BJ (cell line): ENCODE results near the gene VAT1L. TPM values are rescaled to one million over a fixed set of nuclear protein-coding genes. Genes with fewer than 3 reads are reported as not detected.
A peak's percentile ranks its signal among the peaks of the same experiment; 100 is the strongest.

Source experiments
- CTCF ChIA-PET: fragments of 350-600 bp; formaldehyde crosslinking; extraction: SDS; loops from one replicate; lab custom pipeline; 2021; ENCODE audit warnings: antibody characterized with exemption, inconsistent platforms; lab: Yijun Ruan, JAX
- POLR2A ChIA-PET: fragments of 300-600 bp; sonication (Branson Sonifier 250); formaldehyde crosslinking; extraction: SDS; loops from one replicate; lab custom pipeline; 2021; ENCODE audit warnings: antibody characterized with exemption; lab: Charles Lee
- DNase-seq: peaks from one replicate; pipeline ENCODE4 v3.0.0-alpha.2; 2011; ENCODE audit warnings: low read depth
- H3K27me3 ChIP-seq: 2 replicates; pipeline ENCODE4 v1.6.0; 2011; ENCODE audit warnings: low read length; ENCODE audit not compliant: control insufficient read depth, insufficient read depth
- H3K36me3 ChIP-seq: 2 replicates; pipeline ENCODE4 v1.5.1; 2011; ENCODE audit warnings: low read length; ENCODE audit not compliant: control insufficient read depth, insufficient read depth
- H3K4me3 ChIP-seq: 2 replicates; pipeline ENCODE4 v1.5.1; 2011; ENCODE audit warnings: low read depth, mild to moderate bottlenecking, control low read depth, low read length
- polyA plus RNA-seq: library from polyadenylated mRNA; depleted of rRNA; stranded (reverse); fragments of >200 nt; gene quantifications from 2 replicates; pipeline ENCODE4 v1.2.3, GENCODE V29; 2011
- TF ChIP-seq, protein P1 (sequence below): IDR thresholded peaks from 2 replicates; pipeline ENCODE4 v1.5.1; 2011; ENCODE audit warnings: low read depth, mild to moderate bottlenecking, control low read depth, inconsistent platforms, low read length, moderate library complexity; ENCODE audit not compliant: insufficient read depth

Gene VAT1L
- polyA plus RNA-seq, 1 experiment, result 4.7 TPM

- Histone ChIP-seq H3K27me3 (no peaks in the 10 kb centered on the region), H3K4me3 (no peak overlapping the region), H3K36me3 (no peaks in the 10 kb centered on the region)
- POLR2A ChIA-PET, result no interaction called here
- TF ChIP-seq, protein P1, sequence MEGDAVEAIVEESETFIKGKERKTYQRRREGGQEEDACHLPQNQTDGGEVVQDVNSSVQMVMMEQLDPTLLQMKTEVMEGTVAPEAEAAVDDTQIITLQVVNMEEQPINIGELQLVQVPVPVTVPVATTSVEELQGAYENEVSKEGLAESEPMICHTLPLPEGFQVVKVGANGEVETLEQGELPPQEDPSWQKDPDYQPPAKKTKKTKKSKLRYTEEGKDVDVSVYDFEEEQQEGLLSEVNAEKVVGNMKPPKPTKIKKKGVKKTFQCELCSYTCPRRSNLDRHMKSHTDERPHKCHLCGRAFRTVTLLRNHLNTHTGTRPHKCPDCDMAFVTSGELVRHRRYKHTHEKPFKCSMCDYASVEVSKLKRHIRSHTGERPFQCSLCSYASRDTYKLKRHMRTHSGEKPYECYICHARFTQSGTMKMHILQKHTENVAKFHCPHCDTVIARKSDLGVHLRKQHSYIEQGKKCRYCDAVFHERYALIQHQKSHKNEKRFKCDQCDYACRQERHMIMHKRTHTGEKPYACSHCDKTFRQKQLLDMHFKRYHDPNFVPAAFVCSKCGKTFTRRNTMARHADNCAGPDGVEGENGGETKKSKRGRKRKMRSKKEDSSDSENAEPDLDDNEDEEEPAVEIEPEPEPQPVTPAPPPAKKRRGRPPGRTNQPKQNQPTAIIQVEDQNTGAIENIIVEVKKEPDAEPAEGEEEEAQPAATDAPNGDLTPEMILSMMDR, result no peak
- no peak for DNase-seq
- CTCF ChIA-PET, result interaction anchor here (0.6 to 1.3 kb wide), 2 partner anchors 10 to 11 kb away, joined by 3 read pairs; no protein-coding TSS in a partner anchor
Measured at GRCh38 chr16:77825196-77825595, 36.8 kb downstream of the VAT1L start.

- Histone ChIP-seq H3K36me3 (no peaks in the 10 kb centered on the region), H3K4me3 (no peak overlapping the region), H3K27me3 (no peaks in the 10 kb centered on the region)
- TF ChIP-seq, protein P1, result no peak
- DNase-seq, result no peak
- ChIA-PET POLR2A (no interaction called here), CTCF (no interaction called here)
Measured at GRCh38 chr16:77827032-77827431, 38.7 kb downstream of the VAT1L start.

DNA sequence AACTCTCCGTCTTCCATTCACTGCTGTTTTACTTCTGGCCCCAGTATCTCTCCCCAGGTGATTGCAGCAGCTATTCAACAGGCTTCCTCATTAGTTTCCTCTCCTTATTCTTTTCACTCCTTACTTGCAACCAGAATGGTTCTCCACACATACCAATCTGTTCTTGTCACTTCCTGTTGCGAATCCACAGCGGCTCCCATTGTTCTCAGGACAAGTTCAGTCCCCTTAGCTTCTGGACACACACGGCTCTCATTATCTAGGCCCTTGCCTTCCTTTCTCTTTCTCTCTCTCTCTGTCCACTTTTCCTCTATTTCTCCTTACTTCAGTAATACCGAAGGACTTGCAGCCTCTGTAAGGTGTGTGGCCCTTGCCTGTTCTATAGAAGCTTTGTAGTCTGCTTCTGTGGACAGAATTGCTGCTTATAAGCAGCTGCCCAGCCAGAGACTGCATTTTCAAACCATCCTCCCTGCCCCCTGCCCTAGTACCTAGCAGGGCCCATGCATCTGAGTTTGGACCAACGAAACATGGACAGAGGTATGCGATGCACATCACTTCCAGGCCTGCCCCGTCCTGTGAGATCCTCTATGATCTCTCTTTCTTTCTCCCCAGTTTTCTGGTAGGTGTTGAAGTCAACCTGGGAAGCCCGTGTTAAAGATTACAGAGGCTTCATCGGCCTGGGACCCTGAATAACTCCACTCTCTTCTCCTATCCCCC, 45.7 kb downstream of the VAT1L start:
- ChIA-PET POLR2A (interaction anchor here (0.5 to 0.6 kb wide), 2 partner anchors 44 to 129 kb away, joined by 4 read pairs; no protein-coding TSS in a partner anchor), CTCF (interaction anchor here (0.6 kb wide), 2 partner anchors 52 to 260 kb away, joined by 3 read pairs; no protein-coding TSS in a partner anchor)
- Histone ChIP-seq H3K27me3 (no peaks in the 10 kb centered on the region), H3K36me3 (no peaks in the 10 kb centered on the region), H3K4me3 (no peak overlapping the region)
- TF ChIP-seq, protein P1, result no peak
- no peak for DNase-seq

DNA sequence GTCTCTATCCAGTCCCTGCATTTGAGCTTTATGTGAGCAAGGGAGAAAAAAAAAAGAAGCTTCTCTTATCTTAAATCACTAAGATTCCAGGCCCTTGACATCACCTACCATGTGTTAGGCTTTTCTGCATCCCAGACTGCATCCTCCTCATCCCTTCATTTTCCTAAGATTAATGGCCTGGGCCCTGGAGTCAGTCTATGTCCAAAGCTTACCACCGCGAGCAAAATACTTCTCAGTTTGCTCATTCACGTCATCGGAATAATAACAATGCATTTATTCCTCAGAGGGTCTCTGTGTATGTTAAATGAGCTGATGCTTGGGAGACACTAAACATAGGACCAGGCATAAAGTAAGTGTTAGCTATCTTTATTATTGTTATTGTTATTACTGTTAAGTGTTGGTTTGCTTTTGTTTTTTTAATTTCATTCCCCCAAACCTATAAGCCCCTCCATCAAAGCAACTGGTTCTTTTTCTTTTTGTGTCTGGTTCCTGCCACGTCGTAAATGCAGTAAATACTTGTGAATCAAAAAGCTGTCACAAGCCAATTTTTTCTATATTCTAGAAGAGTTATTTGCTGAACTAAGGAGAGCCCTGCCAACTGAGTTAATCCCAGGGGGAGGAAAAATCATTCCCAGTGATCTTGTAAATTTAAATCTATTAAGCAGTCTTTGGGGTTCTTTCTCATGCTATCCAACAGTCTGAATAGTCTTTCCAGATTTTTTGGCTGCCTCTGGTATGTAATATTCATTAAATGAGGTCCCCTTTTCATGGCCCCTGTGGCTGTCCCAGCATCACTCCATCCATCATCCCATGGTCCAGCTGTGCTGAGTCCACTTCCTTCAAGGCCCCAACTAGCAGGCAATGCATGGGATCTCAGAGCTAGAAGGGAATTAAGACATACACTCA, 46.5 kb downstream of the VAT1L start:
- POLR2A ChIA-PET, result interaction anchor here (0.5 kb wide), 1 partner anchor 128 kb away, joined by 4 read pairs; no protein-coding TSS in a partner anchor
- peak; percentile 33 for DNase-seq

More for the DNA sequence above, 46.5 kb downstream of the VAT1L start:
- TF ChIP-seq, protein P1, result no peak
- CTCF ChIA-PET, result interaction anchor here (0.6 kb wide), 1 partner anchor 53 kb away, joined by 3 read pairs; no protein-coding TSS in a partner anchor
- Histone ChIP-seq H3K36me3 (no peaks in the 10 kb centered on the region), H3K27me3 (no peaks in the 10 kb centered on the region), H3K4me3 (no peak overlapping the region)
